ENCODE measurements around the gene IFNL1.
"Not testable (repeated sequence)": the region's sequence is repeated elsewhere in the genome, so short reads cannot be mapped to it uniquely, and the experiment has no call there.

Gene IFNL1

GRCh38 chr19:39309305-39309670 lies 13.1 kb downstream of the IFNL1 start:
- not testable (repeated sequence) for DNase-seq

- no peak for DNase-seq
Observed at GRCh38 chr19:39310558-39311311, 14.5 kb downstream of the IFNL1 start.

GRCh38 chr19:39314016-39314728 lies 18.0 kb downstream of the IFNL1 start:
- no peak for DNase-seq

- DNase-seq = no peak
Observed at GRCh38 chr19:39315933-39316332, 19.7 kb downstream of the IFNL1 start.

GRCh38 chr19:39316627-39317321 lies 20.6 kb downstream of the IFNL1 start:
- no peak for DNase-seq

- DNase-seq = no peak
Observed at GRCh38 chr19:39317476-39317875, 21.3 kb downstream of the IFNL1 start.

- DNase-seq = no peak
Observed at GRCh38 chr19:39318071-39318470, 21.9 kb downstream of the IFNL1 start.

GRCh38 chr19:39318690-39319089 lies 22.5 kb downstream of the IFNL1 start:
- no peak for DNase-seq

- no peak for DNase-seq
Observed at GRCh38 chr19:39319098-39319891, 23.1 kb downstream of the IFNL1 start.

GRCh38 chr19:39319892-39320248 lies 23.7 kb downstream of the IFNL1 start:
- DNase-seq = no peak

- no peak for DNase-seq
Observed at GRCh38 chr19:39321117-39321831, 25.1 kb downstream of the IFNL1 start.

GRCh38 chr19:39321832-39322176 lies 25.6 kb downstream of the IFNL1 start:
- DNase-seq = no peak

GRCh38 chr19:39324242-39324842 lies 28.1 kb downstream of the IFNL1 start:
- no peak for DNase-seq

GRCh38 chr19:39325778-39326665 lies 29.8 kb downstream of the IFNL1 start:
- DNase-seq = no peak

GRCh38 chr19:39327363-39328045 lies 31.3 kb downstream of the IFNL1 start:
- no peak for DNase-seq

- DNase-seq = peak; percentile 84 to 88
Observed at GRCh38 chr19:39328046-39328705, 32.0 kb downstream of the IFNL1 start.

GRCh38 chr19:39329948-39330347 lies 33.7 kb downstream of the IFNL1 start:
- DNase-seq = no peak

- no peak for DNase-seq
Observed at GRCh38 chr19:39332293-39332692, 36.1 kb downstream of the IFNL1 start.

- DNase-seq = not testable (repeated sequence)
Observed at GRCh38 chr19:39332738-39333137, 36.5 kb downstream of the IFNL1 start.

GRCh38 chr19:39333507-39333906 lies 37.3 kb downstream of the IFNL1 start:
- DNase-seq = no peak
